Measurements from ENCODE around the gene GZF1. TPM values are rescaled to one million over a fixed set of nuclear protein-coding genes. Genes with fewer than 3 reads are reported as not detected.
A peak's percentile ranks its signal among the peaks of the same experiment; 100 is the strongest.

The GZF1 gene
- total and polyA plus RNA-seq, 9 donors, result 7.1 to 13.9 (median 10.8) TPM

DNA sequence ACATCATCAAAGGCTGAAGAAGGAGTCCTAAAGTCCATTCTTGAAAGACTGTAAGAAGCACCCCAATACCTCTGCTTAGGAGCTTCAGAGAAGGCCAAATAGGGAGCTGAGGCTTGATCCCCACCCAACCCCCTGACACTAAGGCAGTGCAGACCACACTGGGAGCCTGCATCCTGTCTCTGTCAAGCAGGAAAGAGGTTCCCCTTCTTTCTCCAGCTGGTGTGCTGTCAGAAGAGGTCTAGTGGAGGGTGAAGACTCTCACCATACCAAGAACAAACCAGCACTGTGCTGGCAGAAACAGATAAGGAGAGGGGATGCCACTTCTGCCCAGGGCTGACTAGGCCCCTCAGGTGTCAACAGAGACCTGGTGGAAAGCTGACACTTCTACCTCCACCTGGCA lies 19.9 kb downstream of the GZF1 start:
- no peaks in the 10 kb centered on the region for H3K4me1 ChIP-seq (ENCODE audit: control insufficient read depth, insufficient read depth, low read length)

GRCh38 chr20:23386304-23387117 lies 24.5 kb downstream of the GZF1 start:
- H3K4me1 ChIP-seq (ENCODE audit: control insufficient read depth, insufficient read depth, low read length), result no peaks in the 10 kb centered on the region
- H3K4me3 ChIP-seq (ENCODE audit: low read length), result no peak overlapping the region
- 100% methylated on average over 1 of the region's 6 CpGs for WGBS (ENCODE audit: insufficient coverage)
- H3K27ac ChIP-seq (ENCODE audit: low read length), result no peak overlapping the region
- H3K36me3 ChIP-seq (ENCODE audit: control insufficient read depth, insufficient read depth, low read length), result peaks cover 8% of the 10 kb centered on the region
- H3K27me3 ChIP-seq (ENCODE audit: control insufficient read depth, insufficient read depth, low read length), result no peaks in the 10 kb centered on the region
- DNase-seq, result no peak
- H3K9me3 ChIP-seq (replicated peaks; ENCODE audit: control insufficient read depth, low read depth, low read length), result no peaks in the 10 kb centered on the region

More for the DNA sequence above, 19.9 kb downstream of the GZF1 start:
- DNase-seq, result no peak
- Histone ChIP-seq H3K27me3 (ENCODE audit: control insufficient read depth, insufficient read depth, low read length) (no peaks in the 10 kb centered on the region), H3K4me3 (ENCODE audit: low read length) (no peak overlapping the region), H3K36me3 (ENCODE audit: control insufficient read depth, insufficient read depth, low read length) (peaks cover 17% of the 10 kb centered on the region), H3K27ac (ENCODE audit: low read length) (no peak overlapping the region), H3K9me3 (replicated peaks; ENCODE audit: control insufficient read depth, low read depth, low read length) (no peaks in the 10 kb centered on the region)

GRCh38 chr20:23387118-23387443 lies 25.1 kb downstream of the GZF1 start:
- H3K4me1 ChIP-seq (ENCODE audit: control insufficient read depth, insufficient read depth, low read length), result no peaks in the 10 kb centered on the region
- no peaks in the 10 kb centered on the region for H3K27me3 ChIP-seq (ENCODE audit: control insufficient read depth, insufficient read depth, low read length)
- H3K36me3 ChIP-seq (ENCODE audit: control insufficient read depth, insufficient read depth, low read length), result peaks cover 11% of the 10 kb centered on the region
- no peaks in the 10 kb centered on the region for H3K9me3 ChIP-seq (replicated peaks; ENCODE audit: control insufficient read depth, low read depth, low read length)
- 90% methylated on average over 2 of the region's 3 CpGs for WGBS (ENCODE audit: insufficient coverage)
- H3K27ac ChIP-seq (ENCODE audit: low read length), result no peak overlapping the region
- DNase-seq, result no peak
- H3K4me3 ChIP-seq (ENCODE audit: low read length), result no peak overlapping the region

- 78% methylated on average over 1 of the region's 1 CpG for WGBS (ENCODE audit: insufficient coverage)
- H3K27me3 ChIP-seq (ENCODE audit: control insufficient read depth, insufficient read depth, low read length), result no peaks in the 10 kb centered on the region
- peaks cover 23% of the 10 kb centered on the region for H3K36me3 ChIP-seq (ENCODE audit: control insufficient read depth, insufficient read depth, low read length)
- no peak overlapping the region for H3K4me3 ChIP-seq (ENCODE audit: low read length)
- no peaks in the 10 kb centered on the region for H3K9me3 ChIP-seq (replicated peaks; ENCODE audit: control insufficient read depth, low read depth, low read length)
- no peak overlapping the region for H3K27ac ChIP-seq (ENCODE audit: low read length)
- no peak for DNase-seq
- no peaks in the 10 kb centered on the region for H3K4me1 ChIP-seq (ENCODE audit: control insufficient read depth, insufficient read depth, low read length)
Measured at GRCh38 chr20:23390091-23390774, 28.3 kb downstream of the GZF1 start.

DNA sequence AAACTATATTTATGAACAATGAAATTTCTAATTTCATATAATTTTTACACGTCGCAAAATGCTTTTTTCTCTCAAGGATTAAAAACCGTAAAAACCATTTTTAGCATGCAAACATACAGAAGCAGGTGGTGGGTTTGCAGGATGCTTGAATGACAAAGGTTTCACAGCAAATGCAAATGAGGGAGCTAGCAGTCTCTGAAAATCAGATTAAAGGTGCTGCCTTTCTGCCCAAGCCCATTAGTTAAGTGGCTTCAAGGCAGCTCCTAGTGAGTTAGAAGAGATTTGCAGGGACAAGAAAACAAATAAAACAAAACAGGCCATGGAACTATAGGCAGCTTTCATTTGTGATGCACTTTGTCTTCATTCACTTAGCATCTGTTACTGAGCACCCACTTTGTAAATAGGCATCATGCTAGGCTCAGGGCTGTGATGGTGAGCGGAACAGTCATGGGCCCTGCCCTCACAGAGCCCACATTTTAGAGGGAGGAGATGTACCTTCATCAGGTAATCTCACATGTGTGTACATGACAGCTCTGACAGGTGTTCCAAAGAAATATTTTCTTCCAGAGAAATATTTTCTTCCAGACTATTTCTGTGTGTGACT lies 29.8 kb downstream of the GZF1 start:
- Histone ChIP-seq H3K4me1 (ENCODE audit: control insufficient read depth, insufficient read depth, low read length) (no peaks in the 10 kb centered on the region), H3K4me3 (ENCODE audit: low read length) (no peak overlapping the region), H3K36me3 (ENCODE audit: control insufficient read depth, insufficient read depth, low read length) (peaks cover 23% of the 10 kb centered on the region), H3K27me3 (ENCODE audit: control insufficient read depth, insufficient read depth, low read length) (no peaks in the 10 kb centered on the region), H3K9me3 (replicated peaks; ENCODE audit: control insufficient read depth, low read depth, low read length) (no peaks in the 10 kb centered on the region), H3K27ac (ENCODE audit: low read length) (no peak overlapping the region)
- DNase-seq, result no peak
- WGBS (ENCODE audit: insufficient coverage), result no CpG with 5 or more reads among the region's 4 CpGs

GRCh38 chr20:23393996-23394775 lies 32.2 kb downstream of the GZF1 start:
- no peak overlapping the region for H3K27ac ChIP-seq (ENCODE audit: low read length)
- no peak overlapping the region for H3K4me3 ChIP-seq (ENCODE audit: low read length)
- H3K36me3 ChIP-seq (ENCODE audit: control insufficient read depth, insufficient read depth, low read length), result peaks cover 25% of the 10 kb centered on the region
- no peak for DNase-seq
- no peaks in the 10 kb centered on the region for H3K9me3 ChIP-seq (replicated peaks; ENCODE audit: control insufficient read depth, low read depth, low read length)
- H3K27me3 ChIP-seq (ENCODE audit: control insufficient read depth, insufficient read depth, low read length), result no peaks in the 10 kb centered on the region
- 99% methylated on average over 4 of the region's 4 CpGs for WGBS (ENCODE audit: insufficient coverage)
- no peaks in the 10 kb centered on the region for H3K4me1 ChIP-seq (ENCODE audit: control insufficient read depth, insufficient read depth, low read length)

- Histone ChIP-seq H3K36me3 (ENCODE audit: control insufficient read depth, insufficient read depth, low read length) (peaks cover 24% of the 10 kb centered on the region), H3K27ac (ENCODE audit: low read length) (no peak overlapping the region), H3K4me3 (ENCODE audit: low read length) (no peak overlapping the region), H3K27me3 (ENCODE audit: control insufficient read depth, insufficient read depth, low read length) (no peaks in the 10 kb centered on the region), H3K9me3 (replicated peaks; ENCODE audit: control insufficient read depth, low read depth, low read length) (no peaks in the 10 kb centered on the region), H3K4me1 (ENCODE audit: control insufficient read depth, insufficient read depth, low read length) (no peaks in the 10 kb centered on the region)
- peak; percentile 33 for DNase-seq
- WGBS (ENCODE audit: insufficient coverage), result 47% methylated on average over 4 of the region's 6 CpGs
Measured at GRCh38 chr20:23396950-23397627, 35.1 kb downstream of the GZF1 start.

GRCh38 chr20:23397961-23398360 lies 36.0 kb downstream of the GZF1 start:
- H3K4me3 ChIP-seq (ENCODE audit: low read length), result no peak overlapping the region
- DNase-seq, result peak; percentile 37
- H3K4me1 ChIP-seq (ENCODE audit: control insufficient read depth, insufficient read depth, low read length), result no peaks in the 10 kb centered on the region
- H3K27me3 ChIP-seq (ENCODE audit: control insufficient read depth, insufficient read depth, low read length), result no peaks in the 10 kb centered on the region
- no peak overlapping the region for H3K27ac ChIP-seq (ENCODE audit: low read length)
- WGBS (ENCODE audit: insufficient coverage), result 92% methylated on average over 1 of the region's 2 CpGs
- H3K36me3 ChIP-seq (ENCODE audit: control insufficient read depth, insufficient read depth, low read length), result peaks cover 24% of the 10 kb centered on the region
- no peaks in the 10 kb centered on the region for H3K9me3 ChIP-seq (replicated peaks; ENCODE audit: control insufficient read depth, low read depth, low read length)

GRCh38 chr20:23399568-23400241 lies 37.7 kb downstream of the GZF1 start:
- Histone ChIP-seq H3K36me3 (ENCODE audit: control insufficient read depth, insufficient read depth, low read length) (peaks cover 12% of the 10 kb centered on the region), H3K4me1 (ENCODE audit: control insufficient read depth, insufficient read depth, low read length) (no peaks in the 10 kb centered on the region), H3K9me3 (replicated peaks; ENCODE audit: control insufficient read depth, low read depth, low read length) (no peaks in the 10 kb centered on the region), H3K27me3 (ENCODE audit: control insufficient read depth, insufficient read depth, low read length) (no peaks in the 10 kb centered on the region), H3K4me3 (ENCODE audit: low read length) (no peak overlapping the region), H3K27ac (ENCODE audit: low read length) (no peak overlapping the region)
- 78% methylated on average over 3 of the region's 6 CpGs for WGBS (ENCODE audit: insufficient coverage)
- DNase-seq, result no peak
